DMS114 treated with DMSO at 0.1 percent for 48 hours (cell line): ENCODE measurements around the gene PYROXD2.
A peak's percentile ranks its signal among the peaks of the same experiment; 100 is the strongest.

Experiments used
- DNase-seq: peaks from one replicate; lab custom pipeline; 2025; ENCODE audit not compliant: unreplicated experiment; lab: John Stamatoyannopoulos, UW

Gene PYROXD2

GRCh38 chr10:98414932-98415730, at the start of gene PYROXD2:
TSS of gene PYROXD2 (minus strand) at chr10:98415182. CDS start at chr10:98415135, 47 bp downstream.
- DNase-seq = no peak

DNA sequence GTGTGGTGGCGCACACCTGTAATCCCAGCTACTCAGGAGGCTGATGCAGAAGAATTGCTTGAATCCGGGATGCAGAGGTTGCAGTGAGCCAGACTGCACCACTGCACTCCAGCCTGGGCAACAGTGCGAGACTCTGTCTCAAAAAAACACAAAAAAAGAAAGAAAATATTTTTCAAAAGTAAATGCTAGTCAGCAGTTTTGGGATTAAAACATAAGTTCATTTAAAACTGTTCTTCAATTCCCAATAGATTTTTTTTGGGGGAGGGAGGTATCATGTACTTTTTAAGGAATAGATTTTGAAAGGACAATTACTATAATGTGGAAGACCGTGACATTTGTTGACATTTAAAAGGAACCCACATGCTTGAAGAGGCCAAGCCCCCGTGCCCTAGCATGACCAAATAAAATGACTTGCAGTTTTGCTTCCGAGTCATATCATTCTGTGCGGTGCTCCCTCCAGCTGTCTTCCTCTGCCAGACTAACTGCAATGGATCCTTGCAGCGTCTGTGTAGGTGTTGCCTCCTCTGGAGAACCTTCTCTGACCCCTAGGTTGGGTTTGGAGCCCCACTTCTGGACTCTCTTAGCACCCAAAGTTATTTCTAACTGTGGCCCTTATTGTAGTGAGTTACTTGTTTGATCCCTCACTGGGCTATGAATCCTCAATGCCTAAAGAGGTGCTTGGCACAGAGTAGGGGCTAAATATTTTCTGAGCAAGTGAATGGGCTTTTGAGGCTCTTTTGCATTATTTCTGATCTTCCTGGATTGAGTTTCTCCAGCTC, 49.2 kb upstream of the PYROXD2 start:
- no peak for DNase-seq

DNA sequence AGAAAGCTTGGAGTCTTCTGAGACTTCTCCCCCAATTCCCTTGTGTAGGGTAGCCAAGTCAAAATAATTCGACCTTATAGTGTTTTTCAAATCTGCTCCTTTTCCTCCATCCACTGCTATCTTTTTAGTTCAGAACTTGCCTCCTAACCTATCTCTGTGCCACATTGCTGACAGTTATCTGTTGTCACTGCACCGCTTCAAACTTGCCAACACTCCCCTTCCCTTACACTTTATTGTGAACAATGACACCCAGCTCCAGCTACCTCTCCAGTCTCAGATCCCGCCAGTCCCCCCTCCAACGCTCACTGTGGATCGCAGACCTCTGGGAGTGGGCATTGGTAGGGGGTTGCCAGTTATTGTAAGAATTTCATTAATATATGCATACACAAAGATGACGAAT, 48.0 kb upstream of the PYROXD2 start:
- no peak for DNase-seq

GRCh38 chr10:98461500-98461842, 46.5 kb upstream of the PYROXD2 start:
- no peak for DNase-seq

DNA sequence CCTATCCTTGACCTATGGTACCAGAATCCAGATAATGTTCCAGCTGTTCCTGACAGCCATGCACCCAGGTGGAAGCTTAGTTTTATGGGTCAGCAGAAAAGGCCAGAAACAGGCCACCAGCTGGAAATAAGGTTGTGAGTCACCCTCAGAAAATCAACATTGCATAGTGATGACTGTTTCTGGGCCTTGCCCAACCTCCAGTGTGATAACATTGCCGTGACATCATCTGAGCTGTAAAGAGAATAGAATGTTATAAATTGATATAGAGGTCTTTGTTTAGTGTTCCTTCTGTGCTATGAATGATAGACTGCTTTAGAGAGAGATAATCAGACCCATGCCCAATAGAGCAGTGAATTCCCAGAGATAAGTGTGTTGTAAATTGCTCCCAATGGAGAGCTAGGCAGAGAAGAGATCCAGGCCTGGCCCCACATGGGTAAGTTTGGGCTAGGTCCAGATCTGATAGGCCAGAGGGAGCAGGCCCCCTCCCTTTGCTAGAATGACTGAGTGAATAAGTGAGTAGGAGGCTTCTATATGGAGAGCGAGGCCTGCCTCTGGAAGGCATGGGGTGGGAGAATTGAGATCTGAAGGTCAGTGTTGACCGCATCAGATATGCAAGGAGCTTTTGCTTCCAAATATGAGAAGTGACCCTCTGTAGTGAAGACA, 46.0 kb upstream of the PYROXD2 start:
- no peak for DNase-seq

DNA sequence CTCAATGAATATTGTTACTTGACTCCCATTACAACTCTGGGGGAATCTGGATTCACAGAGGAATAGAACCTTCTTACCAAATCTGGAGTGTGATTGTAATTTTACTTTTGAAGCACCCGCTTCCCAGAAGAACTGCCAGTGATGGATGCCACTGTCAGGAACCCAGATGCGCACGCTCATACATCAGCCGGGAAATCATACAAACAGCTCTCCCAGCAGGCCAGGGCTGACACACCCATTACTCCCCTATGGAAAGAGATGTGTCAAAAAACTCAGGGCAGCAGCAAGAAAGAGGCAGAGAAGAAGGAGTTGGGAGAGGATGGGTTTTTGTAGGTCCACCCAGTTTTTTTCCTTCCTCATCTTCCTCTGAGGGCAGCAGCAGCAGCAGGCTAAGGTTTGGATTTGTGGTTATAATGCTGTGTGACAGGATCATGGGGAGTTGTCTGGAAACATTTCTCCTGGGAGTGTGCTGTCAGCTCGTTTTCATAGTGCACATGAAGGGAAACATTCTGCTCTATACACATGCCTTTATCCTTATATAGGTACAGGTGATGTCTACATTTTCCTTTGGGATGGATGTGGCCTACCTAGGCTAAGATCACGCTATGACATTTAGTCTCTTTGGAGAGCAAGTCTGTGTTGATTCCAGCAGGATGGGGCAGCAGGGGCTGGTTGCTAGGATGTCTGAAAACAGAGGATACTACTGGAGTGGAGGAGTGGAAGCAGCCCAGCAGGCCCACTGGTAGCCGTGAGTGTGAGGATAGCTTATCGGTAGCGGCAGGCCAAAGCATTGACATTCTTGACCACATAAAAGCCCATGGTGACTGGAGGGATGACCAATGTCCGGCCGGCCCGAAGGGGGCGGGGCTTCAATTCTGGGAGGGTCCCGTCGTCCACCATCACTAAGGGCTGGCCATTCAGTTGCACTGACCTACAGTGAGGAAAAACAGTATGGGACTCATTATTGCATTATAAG, 44.1 kb upstream of the PYROXD2 start:
- DNase-seq = no peak

DNA sequence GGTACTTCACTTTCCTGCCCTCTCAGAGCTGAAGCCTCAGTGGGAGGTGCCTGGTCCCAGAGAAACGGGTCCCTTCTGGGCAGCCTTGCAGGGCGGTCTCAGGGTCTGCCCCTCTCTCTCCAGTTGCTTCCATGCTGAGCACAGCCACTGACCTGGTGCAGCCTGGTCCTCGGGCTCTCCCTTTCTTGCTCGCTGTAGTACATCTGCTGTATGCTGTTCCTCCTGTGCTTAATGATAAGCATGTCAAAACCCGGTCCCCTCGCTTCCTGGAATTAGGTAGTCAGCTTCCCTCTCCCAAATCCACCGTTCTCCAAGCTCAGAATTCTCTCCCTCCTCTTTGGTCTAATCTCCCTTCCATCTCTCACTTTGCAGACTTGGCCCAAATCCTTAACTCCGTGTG, 42.7 kb upstream of the PYROXD2 start:
- DNase-seq = no peak

- DNase-seq = no peak
Measured at GRCh38 chr10:98456686-98457482, 41.9 kb upstream of the PYROXD2 start.

GRCh38 chr10:98456043-98456570, 41.1 kb upstream of the PYROXD2 start:
- no peak for DNase-seq

DNA sequence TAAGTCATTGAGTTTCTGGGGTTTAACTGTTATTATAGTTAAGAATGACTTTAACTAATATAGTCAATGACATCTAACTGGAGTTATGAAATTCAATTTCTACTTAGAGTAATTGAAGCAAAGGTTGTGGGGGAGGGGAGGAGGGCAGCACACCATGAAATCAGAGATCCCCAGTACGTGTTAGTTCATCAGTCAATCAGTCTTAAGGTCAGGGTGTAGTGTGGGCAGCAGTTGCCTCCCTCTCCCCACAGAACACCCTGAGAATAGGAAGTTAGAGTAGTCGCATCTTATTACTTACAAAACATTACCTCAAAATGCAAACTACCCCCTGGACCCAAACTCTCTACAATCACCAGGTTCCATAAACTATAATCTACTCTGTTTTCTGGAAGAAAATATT, 38.7 kb upstream of the PYROXD2 start:
- DNase-seq = no peak

GRCh38 chr10:98450618-98451017, 35.6 kb upstream of the PYROXD2 start:
- DNase-seq = no peak

DNA sequence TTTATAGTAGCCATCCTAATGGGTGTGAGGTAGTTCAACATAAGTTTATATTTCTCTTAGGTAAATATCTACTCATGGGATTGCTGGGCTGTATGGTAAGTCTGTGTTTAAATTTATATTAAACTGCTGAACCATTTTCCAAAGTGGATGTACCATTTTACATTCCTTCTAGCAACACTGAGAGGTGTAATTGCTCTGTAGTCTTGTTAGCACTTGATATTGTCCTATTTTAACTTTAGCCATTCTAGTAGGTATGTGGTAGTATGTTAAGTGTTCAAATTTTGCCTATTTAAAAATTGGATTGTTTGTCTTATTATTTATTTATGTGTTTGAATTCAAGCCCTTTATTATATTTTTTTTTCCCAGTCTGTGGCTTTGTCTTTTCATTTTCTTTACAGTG, 34.3 kb upstream of the PYROXD2 start:
- no peak for DNase-seq

DNA sequence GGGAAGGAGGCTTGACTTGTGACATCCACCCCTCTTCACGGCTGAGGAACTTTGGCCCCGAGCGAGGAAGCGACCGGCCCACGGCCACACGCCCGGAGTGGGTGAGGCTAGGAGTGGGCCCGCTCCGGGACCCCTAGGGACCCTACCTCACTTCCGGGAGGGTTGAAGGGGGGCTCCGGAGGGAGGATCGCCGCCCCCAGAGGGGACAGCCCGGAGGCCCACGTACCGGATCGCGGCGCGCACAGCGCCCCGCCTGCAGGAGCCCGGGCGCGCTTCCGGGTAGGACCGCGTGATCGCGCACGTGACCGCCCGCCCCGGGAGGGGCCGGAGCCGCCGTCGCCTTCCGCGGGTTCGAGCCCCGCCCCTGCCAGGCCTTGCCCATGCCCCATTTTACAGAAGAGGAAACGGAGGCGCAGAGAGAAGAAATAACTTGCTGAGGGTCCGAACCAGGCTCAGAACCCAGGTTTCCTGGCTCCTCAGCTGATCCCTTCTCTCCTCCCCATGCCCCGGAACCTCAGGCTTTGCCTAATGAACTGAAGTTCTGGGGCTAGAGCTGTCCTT, 31.8 kb upstream of the PYROXD2 start, which contains the start of gene HPS1:
TSS of gene HPS1 (minus strand) at position 275 of the 561 bp plus-strand sequence. CDS start 3,695 bp downstream, outside the sequence.
- DNase-seq = peak; percentile 33

DNA sequence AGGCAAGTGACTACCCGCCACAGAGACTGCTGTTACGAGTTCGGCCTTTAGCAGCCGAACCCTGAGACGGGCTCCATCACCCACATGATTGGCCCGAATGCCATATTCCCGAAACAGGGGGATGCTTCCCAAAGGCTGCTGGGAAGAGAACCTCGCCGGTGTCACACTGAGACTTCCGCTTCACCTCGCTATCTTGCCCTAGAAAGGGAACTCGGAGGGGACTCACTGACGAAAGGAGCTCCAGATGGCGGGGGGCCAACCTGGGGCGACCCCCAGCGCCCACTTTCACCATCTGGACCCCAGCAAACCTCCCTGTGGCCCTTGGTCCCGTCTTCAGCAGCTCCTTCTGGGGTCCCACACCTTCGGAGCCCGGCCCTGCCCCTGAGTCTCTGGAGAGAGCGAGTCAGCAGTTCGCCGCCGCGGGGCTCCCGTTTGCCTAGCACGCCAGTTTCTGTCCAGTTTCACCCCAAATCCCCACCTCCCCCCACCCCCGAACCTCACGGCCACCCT, 31.2 kb upstream of the PYROXD2 start:
- no peak for DNase-seq

DNA sequence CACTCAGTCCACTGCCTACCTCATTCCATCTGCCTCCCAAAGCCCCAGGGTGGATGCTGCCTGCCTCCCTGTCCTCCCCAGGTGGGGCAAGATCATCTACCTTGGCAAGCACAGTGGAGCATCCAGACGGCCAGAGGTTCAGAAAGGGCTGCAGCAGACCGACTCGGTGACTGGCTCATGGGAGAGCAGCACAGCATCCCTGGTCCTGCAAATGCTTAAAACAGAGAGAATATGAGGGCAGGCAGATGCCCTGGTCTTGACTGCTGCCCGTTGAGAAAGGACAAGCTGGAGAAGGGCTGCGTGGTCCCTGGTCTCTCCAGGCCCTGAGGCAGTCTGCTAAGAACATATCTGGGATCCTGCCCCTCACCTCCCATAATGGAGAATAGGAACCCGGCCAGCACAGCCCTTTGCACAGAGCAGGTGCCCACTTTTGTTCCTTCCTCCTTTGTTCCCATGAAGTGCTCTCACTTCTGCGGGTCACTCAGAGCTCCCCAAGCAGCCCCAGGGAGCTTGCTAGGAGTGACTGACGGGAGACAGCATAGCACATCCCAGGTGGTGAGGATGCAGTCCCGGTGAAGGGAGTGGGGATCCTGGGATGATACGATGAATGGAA, 30.3 kb upstream of the PYROXD2 start:
- no peak for DNase-seq

GRCh38 chr10:98444314-98445006, 29.5 kb upstream of the PYROXD2 start:
- no peak for DNase-seq

DNA sequence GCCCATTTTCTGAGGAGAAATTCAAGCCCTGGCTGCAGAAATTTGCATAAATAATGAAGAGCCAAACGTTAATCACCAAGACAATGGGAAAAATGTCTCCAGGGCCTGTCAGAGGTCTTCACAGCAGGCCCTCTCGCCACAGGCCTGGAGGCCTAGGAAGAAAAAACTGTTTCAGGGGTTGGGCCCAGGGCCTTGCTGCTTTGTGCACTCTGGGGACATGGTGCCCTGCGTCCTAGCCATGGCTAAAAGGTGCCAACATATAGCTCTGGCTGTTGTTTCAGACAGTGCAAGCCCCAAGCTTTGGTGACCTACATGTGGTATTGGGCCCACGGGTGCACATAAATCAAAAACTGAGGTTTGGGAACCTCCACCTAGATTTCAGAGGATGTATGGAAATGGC, 23.7 kb upstream of the PYROXD2 start:
- no peak for DNase-seq

- DNase-seq = no peak
Measured at GRCh38 chr10:98436704-98437103, 21.7 kb upstream of the PYROXD2 start.
